Measurements from ENCODE around the gene TCF4. TPM values are rescaled to one million over a fixed set of nuclear protein-coding genes. Genes with fewer than 3 reads are reported as not detected.

TCF4 gene
- polyA plus RNA-seq, 1 donor = 77.2 TPM

GRCh38 chr18:55179835-55180234 lies 408.2 kb downstream of the TCF4 start:
- no peak for DNase-seq

- no peak for DNase-seq
These were observed 408.6 kb downstream of the TCF4 start for GRCh38 chr18:55179425-55179824.

GRCh38 chr18:55173291-55173690 lies 414.7 kb downstream of the TCF4 start:
- no peak for DNase-seq

Measured in left kidney (tissue), 2 donors.